Measurements from ENCODE around the gene HYCC2. TPM values are rescaled to one million over a fixed set of nuclear protein-coding genes. Genes with fewer than 3 reads are reported as not detected.
A peak's percentile ranks its signal among the peaks of the same experiment; 100 is the strongest.

Gene HYCC2
- polyA plus RNA-seq, 2 of the 4 experiments (the other 2 are of a cell fraction) = 3.0 to 5.8 TPM

DNA sequence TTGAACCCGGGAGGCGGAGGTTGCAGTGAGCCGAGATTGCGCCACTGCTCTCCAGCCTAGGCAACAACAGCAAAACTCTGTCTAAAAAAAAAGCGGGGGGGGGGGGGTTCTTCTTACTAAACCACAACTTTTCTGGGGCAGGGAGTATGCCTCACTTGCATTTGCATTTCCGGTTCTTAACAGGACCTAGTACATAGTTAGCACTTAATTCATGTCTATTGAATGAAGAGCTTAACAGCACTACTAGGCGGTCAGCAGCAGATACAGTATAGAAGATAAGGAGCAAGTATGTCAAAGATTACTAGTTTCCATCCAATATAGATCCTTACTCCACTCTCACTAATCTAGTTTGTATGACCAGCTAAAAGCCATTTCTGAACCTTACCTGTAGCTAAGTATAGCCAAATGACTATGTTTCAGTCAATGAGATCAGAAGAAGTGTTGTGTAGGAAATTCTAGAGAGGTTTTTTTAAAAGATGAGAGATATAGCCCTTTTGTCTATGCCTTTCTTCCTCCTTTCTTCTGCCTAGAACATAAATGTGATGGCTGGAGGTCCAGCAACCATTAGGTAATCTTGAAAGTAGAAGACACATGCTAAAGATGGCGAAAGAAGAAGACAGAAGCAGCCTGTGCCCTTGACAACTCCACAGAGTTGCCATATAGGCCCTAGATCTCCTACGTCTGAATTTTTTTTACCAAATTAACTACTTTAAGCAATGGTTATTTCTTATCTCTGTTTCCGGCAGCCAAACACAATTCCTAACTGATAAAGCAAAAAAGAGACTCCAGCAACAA is 11.3 kb downstream of the HYCC2 start:
- Histone ChIP-seq H3K9me3 (no peaks in the 10 kb centered on the region), H3K4me1 (no peaks in the 10 kb centered on the region), H3K4me3 (no peak overlapping the region), H3K27ac (no peak overlapping the region), H3K4me2 (no peak overlapping the region)
- TF ChIP-seq MAFK (IDR thresholded peaks at IDR 0.05; ENCODE audit: partially characterized antibody) (no peak), NPAS2 (CRISPR knock-in tag; IDR thresholded peaks at IDR 0.05; ENCODE audit: borderline replicate concordance) (no peak), ZNF302 (CRISPR knock-in tag; IDR thresholded peaks at IDR 0.05) (no peak), HEYL (CRISPR knock-in tag; IDR thresholded peaks at IDR 0.05) (no peak), CBX2 (IDR thresholded peaks at IDR 0.05; ENCODE audit: borderline replicate concordance, low read depth) (no peak), SREBF2 (IDR thresholded peaks at IDR 0.05) (no peak), FOXS1 (CRISPR knock-in tag; IDR thresholded peaks at IDR 0.05) (no peak), KDM5A (IDR thresholded peaks at IDR 0.05) (no peak), EHF (CRISPR knock-in tag; IDR thresholded peaks at IDR 0.05) (no peak), FOSB (CRISPR knock-in tag; IDR thresholded peaks at IDR 0.05) (no peak), ZFP36 (IDR thresholded peaks at IDR 0.05; ENCODE audit: borderline replicate concordance, partially characterized antibody) (no peak), FOSL2 (IDR thresholded peaks at IDR 0.05) (no peak), FOSL2 (CRISPR knock-in tag; IDR thresholded peaks at IDR 0.05) (no peak), BHLHE40 (IDR thresholded peaks at IDR 0.05; ENCODE audit: low read depth, low read length) (no peak)
- TF ChIP-seq, protein P1, sequence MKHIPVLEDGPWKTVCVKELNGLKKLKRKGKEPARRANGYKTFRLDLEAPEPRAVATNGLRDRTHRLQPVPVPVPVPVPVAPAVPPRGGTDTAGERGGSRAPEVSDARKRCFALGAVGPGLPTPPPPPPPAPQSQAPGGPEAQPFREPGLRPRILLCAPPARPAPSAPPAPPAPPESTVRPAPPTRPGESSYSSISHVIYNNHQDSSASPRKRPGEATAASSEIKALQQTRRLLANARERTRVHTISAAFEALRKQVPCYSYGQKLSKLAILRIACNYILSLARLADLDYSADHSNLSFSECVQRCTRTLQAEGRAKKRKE (CRISPR knock-in tag; IDR thresholded peaks at IDR 0.05; ENCODE audit: low read depth) = no peak
- TF ChIP-seq, protein P2, sequence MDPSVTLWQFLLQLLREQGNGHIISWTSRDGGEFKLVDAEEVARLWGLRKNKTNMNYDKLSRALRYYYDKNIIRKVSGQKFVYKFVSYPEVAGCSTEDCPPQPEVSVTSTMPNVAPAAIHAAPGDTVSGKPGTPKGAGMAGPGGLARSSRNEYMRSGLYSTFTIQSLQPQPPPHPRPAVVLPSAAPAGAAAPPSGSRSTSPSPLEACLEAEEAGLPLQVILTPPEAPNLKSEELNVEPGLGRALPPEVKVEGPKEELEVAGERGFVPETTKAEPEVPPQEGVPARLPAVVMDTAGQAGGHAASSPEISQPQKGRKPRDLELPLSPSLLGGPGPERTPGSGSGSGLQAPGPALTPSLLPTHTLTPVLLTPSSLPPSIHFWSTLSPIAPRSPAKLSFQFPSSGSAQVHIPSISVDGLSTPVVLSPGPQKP (IDR thresholded peaks at IDR 0.05; ENCODE audit: low read depth, low read length) = no peak
- TF ChIP-seq, protein P3, sequence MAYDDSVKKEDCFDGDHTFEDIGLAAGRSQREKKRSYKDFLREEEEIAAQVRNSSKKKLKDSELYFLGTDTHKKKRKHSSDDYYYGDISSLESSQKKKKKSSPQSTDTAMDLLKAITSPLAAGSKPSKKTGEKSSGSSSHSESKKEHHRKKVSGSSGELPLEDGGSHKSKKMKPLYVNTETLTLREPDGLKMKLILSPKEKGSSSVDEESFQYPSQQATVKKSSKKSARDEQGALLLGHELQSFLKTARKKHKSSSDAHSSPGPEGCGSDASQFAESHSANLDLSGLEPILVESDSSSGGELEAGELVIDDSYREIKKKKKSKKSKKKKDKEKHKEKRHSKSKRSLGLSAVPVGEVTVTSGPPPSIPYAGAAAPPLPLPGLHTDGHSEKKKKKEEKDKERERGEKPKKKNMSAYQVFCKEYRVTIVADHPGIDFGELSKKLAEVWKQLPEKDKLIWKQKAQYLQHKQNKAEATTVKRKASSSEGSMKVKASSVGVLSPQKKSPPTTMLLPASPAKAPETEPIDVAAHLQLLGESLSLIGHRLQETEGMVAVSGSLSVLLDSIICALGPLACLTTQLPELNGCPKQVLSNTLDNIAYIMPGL (CRISPR knock-in tag; IDR thresholded peaks at IDR 0.05; ENCODE audit: borderline replicate concordance) = no peak
- TF ChIP-seq, protein P4, sequence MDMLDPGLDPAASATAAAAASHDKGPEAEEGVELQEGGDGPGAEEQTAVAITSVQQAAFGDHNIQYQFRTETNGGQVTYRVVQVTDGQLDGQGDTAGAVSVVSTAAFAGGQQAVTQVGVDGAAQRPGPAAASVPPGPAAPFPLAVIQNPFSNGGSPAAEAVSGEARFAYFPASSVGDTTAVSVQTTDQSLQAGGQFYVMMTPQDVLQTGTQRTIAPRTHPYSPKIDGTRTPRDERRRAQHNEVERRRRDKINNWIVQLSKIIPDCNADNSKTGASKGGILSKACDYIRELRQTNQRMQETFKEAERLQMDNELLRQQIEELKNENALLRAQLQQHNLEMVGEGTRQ (IDR thresholded peaks at IDR 0.05) = no peak
- TF ChIP-seq, protein P5, sequence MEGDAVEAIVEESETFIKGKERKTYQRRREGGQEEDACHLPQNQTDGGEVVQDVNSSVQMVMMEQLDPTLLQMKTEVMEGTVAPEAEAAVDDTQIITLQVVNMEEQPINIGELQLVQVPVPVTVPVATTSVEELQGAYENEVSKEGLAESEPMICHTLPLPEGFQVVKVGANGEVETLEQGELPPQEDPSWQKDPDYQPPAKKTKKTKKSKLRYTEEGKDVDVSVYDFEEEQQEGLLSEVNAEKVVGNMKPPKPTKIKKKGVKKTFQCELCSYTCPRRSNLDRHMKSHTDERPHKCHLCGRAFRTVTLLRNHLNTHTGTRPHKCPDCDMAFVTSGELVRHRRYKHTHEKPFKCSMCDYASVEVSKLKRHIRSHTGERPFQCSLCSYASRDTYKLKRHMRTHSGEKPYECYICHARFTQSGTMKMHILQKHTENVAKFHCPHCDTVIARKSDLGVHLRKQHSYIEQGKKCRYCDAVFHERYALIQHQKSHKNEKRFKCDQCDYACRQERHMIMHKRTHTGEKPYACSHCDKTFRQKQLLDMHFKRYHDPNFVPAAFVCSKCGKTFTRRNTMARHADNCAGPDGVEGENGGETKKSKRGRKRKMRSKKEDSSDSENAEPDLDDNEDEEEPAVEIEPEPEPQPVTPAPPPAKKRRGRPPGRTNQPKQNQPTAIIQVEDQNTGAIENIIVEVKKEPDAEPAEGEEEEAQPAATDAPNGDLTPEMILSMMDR (IDR thresholded peaks at IDR 0.05) = no peak
- DNase-seq (ENCODE audit: low read depth in 1 of 2, low spot score in 1 of 2) (no peak), FAIRE-seq (no peak), ATAC-seq (no peak)
- ChIA-PET POLR2A (interaction anchor here (0.7 kb wide), 1 partner anchor 110 kb away, joined by 7 read pairs; no protein-coding TSS in a partner anchor), CTCF (interaction anchor here (0.6 to 1.5 kb wide), 5 partner anchors 9 to 196 kb away, joined by 3 to 6 read pairs (median 3); partner anchors contain the start of gene CLK1)
- WGBS (ENCODE audit: missing lambda C conversion rate) = 96% methylated on average over 10 of the region's 10 CpGs

DNA sequence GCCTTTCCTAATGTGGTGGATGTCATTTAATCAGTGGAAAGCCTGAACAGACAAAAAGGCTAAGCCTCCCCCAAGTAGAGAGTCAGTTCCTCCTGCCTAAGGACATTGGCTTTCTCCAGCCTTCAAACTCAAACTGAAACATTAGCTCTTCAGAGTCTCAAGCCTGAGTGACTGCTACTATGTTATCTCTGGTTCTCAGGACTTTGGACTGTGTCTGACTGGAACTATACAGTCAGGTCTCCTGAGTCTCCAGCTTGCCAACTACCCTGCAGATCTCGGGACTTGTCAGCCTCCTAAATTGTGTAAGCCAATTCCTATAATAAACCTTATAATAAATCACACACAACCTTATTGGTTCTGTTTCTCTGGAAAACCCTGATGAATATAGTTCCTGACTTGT is 12.6 kb downstream of the HYCC2 start:
- DNase-seq (ENCODE audit: low read depth in 1 of 2, low spot score in 1 of 2) (no peak), FAIRE-seq (no peak), ATAC-seq (peak in 1 of 2 experiments; percentile 33; a peak in 1 of 6 replicates)
- Histone ChIP-seq H3K9me3 (no peaks in the 10 kb centered on the region), H3K4me3 (no peak overlapping the region), H3K4me1 (no peaks in the 10 kb centered on the region), H3K4me2 (no peak overlapping the region), H3K27ac (no peak overlapping the region)
- POLR2A ChIA-PET = no interaction called here
- CTCF ChIA-PET = interaction anchor here (1.3 kb wide), 1 partner anchor 10 kb away, joined by 5 read pairs; no protein-coding TSS in a partner anchor
- no peak for TF ChIP-seq TP53 (CRISPR knock-in tag; IDR thresholded peaks at IDR 0.05)
- no peak for TF ChIP-seq HOXB13 (CRISPR knock-in tag; IDR thresholded peaks at IDR 0.05; ENCODE audit: low read depth)
- TF ChIP-seq, protein P6, sequence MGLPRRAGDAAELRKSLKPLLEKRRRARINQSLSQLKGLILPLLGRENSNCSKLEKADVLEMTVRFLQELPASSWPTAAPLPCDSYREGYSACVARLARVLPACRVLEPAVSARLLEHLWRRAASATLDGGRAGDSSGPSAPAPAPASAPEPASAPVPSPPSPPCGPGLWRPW (IDR thresholded peaks at IDR 0.05) = no peak
- no peak for TF ChIP-seq TFCP2L1 (CRISPR knock-in tag; IDR thresholded peaks at IDR 0.05)
- no peak for TF ChIP-seq CBX2 (IDR thresholded peaks at IDR 0.05; ENCODE audit: borderline replicate concordance, low read depth)
- WGBS (ENCODE audit: missing lambda C conversion rate) = 72% methylated on average over 1 of the region's 1 CpG

All from A549 (cell line).